ENCODE results near the gene H3-3A.

DNA sequence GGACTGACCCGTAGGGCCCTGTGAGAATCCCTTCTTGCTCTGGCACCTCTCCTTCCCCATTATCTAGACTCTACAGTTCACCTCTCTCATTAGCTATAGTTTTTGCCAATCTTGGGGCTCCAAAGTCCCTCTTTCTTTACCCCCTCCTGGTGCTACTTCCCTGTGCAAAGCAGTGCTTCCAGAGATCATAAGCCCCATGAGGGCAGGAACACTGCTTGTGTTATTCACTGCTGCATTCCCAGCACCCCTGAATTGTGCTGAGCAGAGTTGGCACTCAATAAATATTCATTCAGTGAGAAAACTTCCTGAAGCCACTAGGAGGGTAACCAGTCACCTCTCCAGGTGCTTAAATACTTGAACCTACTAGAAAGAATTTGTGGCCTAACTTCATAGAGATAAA is 2.1 kb upstream of the H3-3A start:
- no peak for TF ChIP-seq EZH2 (IDR thresholded peaks at IDR 0.05; ENCODE audit: low read length, missing control alignments)
- TF ChIP-seq, protein P1, sequence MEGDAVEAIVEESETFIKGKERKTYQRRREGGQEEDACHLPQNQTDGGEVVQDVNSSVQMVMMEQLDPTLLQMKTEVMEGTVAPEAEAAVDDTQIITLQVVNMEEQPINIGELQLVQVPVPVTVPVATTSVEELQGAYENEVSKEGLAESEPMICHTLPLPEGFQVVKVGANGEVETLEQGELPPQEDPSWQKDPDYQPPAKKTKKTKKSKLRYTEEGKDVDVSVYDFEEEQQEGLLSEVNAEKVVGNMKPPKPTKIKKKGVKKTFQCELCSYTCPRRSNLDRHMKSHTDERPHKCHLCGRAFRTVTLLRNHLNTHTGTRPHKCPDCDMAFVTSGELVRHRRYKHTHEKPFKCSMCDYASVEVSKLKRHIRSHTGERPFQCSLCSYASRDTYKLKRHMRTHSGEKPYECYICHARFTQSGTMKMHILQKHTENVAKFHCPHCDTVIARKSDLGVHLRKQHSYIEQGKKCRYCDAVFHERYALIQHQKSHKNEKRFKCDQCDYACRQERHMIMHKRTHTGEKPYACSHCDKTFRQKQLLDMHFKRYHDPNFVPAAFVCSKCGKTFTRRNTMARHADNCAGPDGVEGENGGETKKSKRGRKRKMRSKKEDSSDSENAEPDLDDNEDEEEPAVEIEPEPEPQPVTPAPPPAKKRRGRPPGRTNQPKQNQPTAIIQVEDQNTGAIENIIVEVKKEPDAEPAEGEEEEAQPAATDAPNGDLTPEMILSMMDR (conservative IDR thresholded peaks at IDR 0.05 in 1 of 2, IDR thresholded peaks at IDR 0.05 in 1 of 2; ENCODE audit: low read depth in 1 of 2, low read length in 2 of 2), result no peak
